GM12878 (cell line): ENCODE results near the gene LIMCH1. TPM values are rescaled to one million over a fixed set of nuclear protein-coding genes. Genes with fewer than 3 reads are reported as not detected.

Experiments used
- ATAC-seq: fragments of 200-7000 bp; cut with Tn5 transposase; 3 replicates; pipeline ENCODE4 v1.9.1; 2020; ENCODE audit warnings: mild to moderate bottlenecking, moderate library complexity
- BruUV-seq: library from RNA; stranded (reverse); fragments of 400-500 nt; replicated peaks from 2 replicates; lab custom pipeline; 2021; lab: Mats Ljungman, UMichigan
- CTCF ChIA-PET: fragments of 300-600 bp; sonication (Branson Sonifier 250); formaldehyde crosslinking; extraction: SDS; loops from one replicate; lab custom pipeline; 2021; ENCODE audit warnings: inconsistent platforms; lab: Yijun Ruan, JAX
- POLR2A ChIA-PET: fragments of 350-600 bp; formaldehyde crosslinking; extraction: SDS; loops from one replicate; lab custom pipeline; 2021; ENCODE audit warnings: inconsistent platforms; lab: Charles Lee
- RAD21 ChIA-PET: fragments of 300-600 bp; sonication (Branson Sonifier 250); formaldehyde crosslinking; loops from one replicate; lab custom pipeline; 2023; ENCODE audit warnings: antibody characterized with exemption; ENCODE audit not compliant: unreplicated experiment; lab: Charles Lee
- SMC1A ChIA-PET: fragments of 300-600 bp; sonication (Branson Sonifier 250); formaldehyde crosslinking; loops from one replicate; lab custom pipeline; 2023; ENCODE audit not compliant: unreplicated experiment, uncharacterized antibody; lab: Charles Lee
- DNase-seq: peaks from one replicate; pipeline ENCODE4 v3.0.0-alpha.2; 2011; ENCODE audit warnings: low read depth, low spot score
- FAIRE-seq: peaks from 3 replicates; lab custom pipeline; 2011; peaks lifted over from hg19 to GRCh38; lab: Jason Lieb, UNC
- H2AFZ ChIP-seq: 2 replicates; pipeline ENCODE4 v1.6.0; 2011; ENCODE audit warnings: low read depth, low read length, control low read depth; ENCODE audit not compliant: control insufficient read depth
- H3K27ac ChIP-seq: 2 replicates; pipeline ENCODE4 v1.5.1; 2011; ENCODE audit warnings: control low read depth; ENCODE audit not compliant: control insufficient read depth, insufficient read depth
- H3K27me3 ChIP-seq, 2 experiments: replicated peaks in 1 of 2; 2 replicates each; pipeline versions ENCODE4 v1.6.0 to v1.6.1; 2011; ENCODE audit warnings: low read length in 1 of 2; ENCODE audit not compliant: control insufficient read depth in 2 of 2, insufficient read depth in 2 of 2
- H3K36me3 ChIP-seq, 2 experiments: 2 replicates each; pipeline ENCODE4 v1.5.1; 2011; ENCODE audit warnings: low read length in 1 of 2; ENCODE audit not compliant: control insufficient read depth in 2 of 2, insufficient read depth in 2 of 2
- H3K4me1 ChIP-seq: 2 replicates; pipeline ENCODE4 v1.6.1; 2011; ENCODE audit warnings: mild to moderate bottlenecking, low read length, moderate library complexity, mixed read lengths; ENCODE audit not compliant: control insufficient read depth, insufficient read depth
- H3K4me2 ChIP-seq: 2 replicates; pipeline ENCODE4 v1.6.0; 2011; ENCODE audit warnings: control low read depth; ENCODE audit not compliant: control insufficient read depth, insufficient read depth
- H3K4me3 ChIP-seq: fragments of 200-600 bp; sonication (generic); 2 replicates; pipeline ENCODE4 v1.5.1; 2016
- H3K79me2 ChIP-seq: 2 replicates; pipeline ENCODE4 v1.6.0; 2011; ENCODE audit warnings: low read length; ENCODE audit not compliant: control insufficient read depth, insufficient read depth
- H3K9ac ChIP-seq: 2 replicates; pipeline ENCODE4 v1.8.0; 2011; ENCODE audit warnings: low read length, control low read depth, mixed read lengths; ENCODE audit not compliant: control insufficient read depth, insufficient read depth
- H3K9me3 ChIP-seq: replicated peaks from 3 replicates; pipeline ENCODE4 v1.5.1; 2011; ENCODE audit warnings: mild to moderate bottlenecking, low read length; ENCODE audit not compliant: control insufficient read depth, insufficient read depth
- H4K20me1 ChIP-seq: 2 replicates; pipeline ENCODE4 v1.6.0; 2011; ENCODE audit not compliant: control insufficient read depth, insufficient read depth
- ESRRA ChIP-seq: IDR thresholded peaks from 2 replicates; pipeline ENCODE4 v1.6.1; 2012; ENCODE audit warnings: mild to moderate bottlenecking, low read length, improper control_type of control experiment
- FOS ChIP-seq: IDR thresholded peaks from 3 replicates; pipeline ENCODE4 v1.6.1; 2011; ENCODE audit warnings: borderline replicate concordance; ENCODE audit not compliant: insufficient read length; ENCODE audit errors: extremely low read depth
- FOXK2 ChIP-seq: fragments of 450-650 bp; IDR thresholded peaks from 2 replicates; pipeline ENCODE4 v1.6.1; 2017; ENCODE audit warnings: mild to moderate bottlenecking, moderate library complexity
- HDAC2 ChIP-seq: fragments of 200-600 bp; sonication (generic); IDR thresholded peaks from 2 replicates; pipeline ENCODE4 v1.6.1; 2017
- IRF4 ChIP-seq: IDR thresholded peaks from 2 replicates; pipeline ENCODE4 v1.6.1; 2011; ENCODE audit warnings: low read depth, low read length
- IRF5 ChIP-seq: fragments of 450-650 bp; IDR thresholded peaks from 2 replicates; pipeline ENCODE4 v1.6.1; 2017; ENCODE audit warnings: borderline replicate concordance
- RCOR1 ChIP-seq: conservative IDR thresholded peaks from 2 replicates; pipeline ENCODE4 v1.6.1; 2012; ENCODE audit warnings: low read depth, low read length, improper control_type of control experiment
- SMAD5 ChIP-seq: IDR thresholded peaks from 2 replicates; pipeline ENCODE4 v1.6.1; 2016; ENCODE audit warnings: antibody characterized with exemption, low read depth
- SP1 ChIP-seq: IDR thresholded peaks from one replicate; pipeline ENCODE4 v1.6.1; 2011; ENCODE audit warnings: low read depth, low read length
- WGBS: methylation state at CpG from one replicate; pipeline ENCODE4 v1.1.6; 2016; ENCODE audit warnings: low lambda C conversion rate; ENCODE audit not compliant: insufficient replicate concordance, insufficient coverage; ENCODE audit errors: missing lambda C conversion rate; 5-methylcytosine and 5-hydroxymethylcytosine counted together
- in situ Hi-C: fragments of 300-500 bp; cut with MboI; formaldehyde crosslinking; loops from 9 replicates; pipeline ENCODE4 v1.14.3; 2018; ENCODE audit warnings: mixed read lengths
- intact Hi-C: fragments of 100-400 bp; cut with micrococcal nuclease; formaldehyde crosslinking; loops from one replicate; pipeline ENCODE4 v1.14.2; 2022; ENCODE audit not compliant: unreplicated experiment
- polyA plus RNA-seq, 11 experiments: library from polyadenylated mRNA; depleted of rRNA in 4 of 11; unstranded in 6 of 11; stranded (reverse) in 5 of 11; fragments of >200 nt; fragmentation: Nextera tagmentation in 4 of 11; fragmentation: Illumina TruSeq in 1 of 11; extraction: Ambion mirVana in 4 of 11; extraction: Trizol in 1 of 11; gene quantifications; 1 replicate in 1 of 11; 2 replicates in 10 of 11; pipeline versions ENCODE4 v1.2.1 to v1.2.3, GENCODE V29; 2011 to 2016; ENCODE audit warnings: inconsistent platforms in 2 of 11, missing spikeins in 2 of 11, low read depth in 1 of 11
- total RNA-seq, 4 experiments: library from RNA; depleted of rRNA in 3 of 4; stranded (reverse); fragments of >200 nt in 3 of 4; fragmentation: Illumina TruSeq in 1 of 4; extraction: Trizol in 1 of 4; gene quantifications; 2 replicates each; pipeline versions ENCODE4 v1.2.1 to v1.2.3, GENCODE V29; 2013 to 2021

Gene LIMCH1
- total and polyA plus RNA-seq, 10 of the 15 experiments (the other 5 are each of a cell fraction or from before 2014, with no cell fraction given): 0.07 to 0.15 TPM; not detected in 8

DNA sequence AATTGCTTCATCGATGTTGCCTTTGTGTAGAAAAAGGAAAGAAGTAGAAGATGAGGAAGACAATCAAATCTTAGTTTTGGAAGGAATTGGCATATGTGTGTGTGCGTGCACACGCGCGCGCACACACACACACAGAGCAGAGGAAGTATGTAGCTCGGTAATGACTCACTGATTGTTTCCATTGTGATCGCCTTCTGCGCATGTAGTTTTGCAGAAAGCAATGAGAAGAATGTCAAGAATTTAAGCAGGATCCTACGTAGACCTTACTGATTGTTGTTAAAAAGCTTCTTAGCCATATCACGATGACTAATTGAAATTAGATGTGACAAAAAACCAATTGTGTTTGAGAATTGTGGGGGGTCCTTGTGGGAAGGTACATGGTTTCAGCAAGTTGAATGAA lies 12.8 kb upstream of the LIMCH1 start:
- no peak for DNase-seq
- no peak overlapping the region for H2AFZ ChIP-seq
- in situ Hi-C loops: no loop called here
- intact Hi-C loops: no loop called here
- H3K27me3 ChIP-seq: no peaks in the 10 kb centered on the region
- ChIA-PET RAD21 (no interaction called here), CTCF (no interaction called here), SMC1A (no interaction called here), POLR2A (no interaction called here)
- ATAC-seq: no peak
- no peak for FAIRE-seq
- H3K4me3 ChIP-seq: no peak overlapping the region
- H3K36me3 ChIP-seq: no peaks in the 10 kb centered on the region
- no TSS peak for BruUV-seq
- no peaks in the 10 kb centered on the region for H3K79me2 ChIP-seq
- no peaks in the 10 kb centered on the region for H4K20me1 ChIP-seq
- no peak overlapping the region for H3K27ac ChIP-seq
- no peak overlapping the region for H3K4me2 ChIP-seq
- H3K4me1 ChIP-seq: no peaks in the 10 kb centered on the region
- 74% methylated on average over 11 of the region's 11 CpGs for WGBS
- no peaks in the 10 kb centered on the region for H3K9me3 ChIP-seq
- no peak for TF ChIP-seq SP1
- TF ChIP-seq ESRRA: no peak
- no peak for TF ChIP-seq FOS
- TF ChIP-seq FOXK2: no peak
- H3K9ac ChIP-seq: no peak overlapping the region

- TF ChIP-seq IRF4 (no peak), HDAC2 (no peak), RCOR1 (no peak), IRF5 (no peak), SMAD5 (no peak)
- in situ Hi-C loops: no loop called here
- no peak for DNase-seq
- no peaks in the 10 kb centered on the region for H3K79me2 ChIP-seq
- H3K4me1 ChIP-seq: no peaks in the 10 kb centered on the region
- no peak overlapping the region for H3K4me2 ChIP-seq
- no peaks in the 10 kb centered on the region for H3K27me3 ChIP-seq
- 0% methylated on average over 2 of the region's 2 CpGs for WGBS
- no peak overlapping the region for H3K9ac ChIP-seq
- FAIRE-seq: no peak
- ChIA-PET CTCF (no interaction called here), POLR2A (no interaction called here), RAD21 (no interaction called here), SMC1A (no interaction called here)
- BruUV-seq: no TSS peak
- no peak for ATAC-seq
- H2AFZ ChIP-seq: no peak overlapping the region
- H3K27ac ChIP-seq: no peak overlapping the region
- H3K9me3 ChIP-seq: no peaks in the 10 kb centered on the region
- no peak overlapping the region for H3K4me3 ChIP-seq
- H4K20me1 ChIP-seq: no peaks in the 10 kb centered on the region
- intact Hi-C loops: no loop called here
- H3K36me3 ChIP-seq: no peaks in the 10 kb centered on the region
Observed at GRCh38 chr4:41526628-41527027, 11.3 kb upstream of the LIMCH1 start.
